ENCODE data around the gene EXOC6.

- TF ChIP-seq CTCF (IDR thresholded peaks at IDR 0.05) (peak in 5 of 12 donors; percentile 7 to 29 (median 13)), POLR2A (IDR thresholded peaks at IDR 0.05) (no peak)
These were observed at the start of gene EXOC6 for GRCh38 chr10:92848441-92849233.

Measured in heart left ventricle (tissue), 13 donors.